Stimulated activated naive CD8-positive, alpha-beta T cell treated with anti-CD3 and anti-CD28 coated beads, Interleukin-15, Interleukin-2, amounts not matched to agents 100 U/mL and 50 U/mL, for 24 hours (primary cell): ENCODE data around the gene SHROOM3.
A peak's percentile ranks its signal among the peaks of the same experiment; 100 is the strongest.

Source experiments
- ATAC-seq: fragments of 150-1000 bp; cut with Tn5 transposase; one replicate; pipeline ENCODE4 v1.10.0; 2021
- DNase-seq: peaks from one replicate; pipeline ENCODE4 v3.0.0; 2021

The SHROOM3 gene

DNA sequence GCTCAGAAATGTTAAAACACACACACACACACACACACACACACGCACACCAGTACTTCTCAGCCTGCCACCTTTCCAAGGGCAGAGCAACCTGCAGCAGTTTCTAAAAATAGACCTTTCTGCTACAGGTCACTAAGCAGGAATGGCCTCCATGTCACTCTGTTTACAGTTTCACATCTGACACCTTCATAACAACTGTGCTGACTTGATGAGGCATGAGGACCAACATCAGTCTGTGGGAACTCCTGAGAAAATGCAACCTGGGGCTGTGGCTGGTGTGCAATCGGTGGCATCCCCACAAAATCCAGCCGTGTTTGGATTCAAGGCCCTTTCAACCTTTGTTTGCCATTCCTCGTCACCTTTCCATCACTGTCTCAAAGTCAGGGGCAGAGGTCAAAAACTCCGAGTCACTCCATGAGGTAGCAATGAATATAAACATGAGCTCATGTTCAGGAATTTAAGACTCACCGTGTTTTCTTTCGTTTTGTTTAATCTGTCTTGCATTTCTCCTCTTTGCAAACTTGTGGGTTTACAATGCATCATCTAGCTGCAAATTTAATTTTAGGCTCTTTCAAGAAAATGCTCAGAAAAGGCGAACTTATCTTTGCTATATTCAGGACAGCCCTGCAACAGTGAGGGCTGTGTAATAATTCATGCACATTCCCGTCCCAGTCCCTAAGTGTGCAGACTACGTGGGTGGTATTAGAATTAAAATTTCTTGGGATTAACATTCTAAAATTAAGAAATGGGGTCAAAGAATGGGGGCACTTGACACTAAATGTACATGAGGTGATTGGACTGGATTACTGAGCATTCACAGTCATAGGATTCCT is 135.3 kb downstream of the SHROOM3 start:
- DNase-seq (no peak), ATAC-seq (no peak)

DNA sequence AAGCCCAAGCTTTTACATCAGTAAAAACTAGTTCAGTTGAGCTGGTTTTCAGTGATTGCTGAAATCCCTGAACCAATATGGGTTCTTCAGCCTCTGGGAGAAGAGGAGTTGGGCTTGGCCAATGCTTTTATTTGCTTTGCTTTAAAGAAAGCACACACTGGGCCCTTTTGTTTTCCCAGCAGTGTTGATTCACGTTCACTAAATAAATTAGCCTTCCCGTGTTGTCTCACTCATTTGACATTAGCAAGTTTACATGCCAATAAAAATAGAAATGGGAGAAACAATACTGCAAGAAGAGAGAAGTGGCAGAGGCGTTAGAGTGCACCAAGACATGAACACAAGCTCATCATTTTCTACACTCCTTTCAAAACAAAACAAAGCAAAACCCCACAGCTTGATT is 136.2 kb downstream of the SHROOM3 start:
- no peak for ATAC-seq

DNA sequence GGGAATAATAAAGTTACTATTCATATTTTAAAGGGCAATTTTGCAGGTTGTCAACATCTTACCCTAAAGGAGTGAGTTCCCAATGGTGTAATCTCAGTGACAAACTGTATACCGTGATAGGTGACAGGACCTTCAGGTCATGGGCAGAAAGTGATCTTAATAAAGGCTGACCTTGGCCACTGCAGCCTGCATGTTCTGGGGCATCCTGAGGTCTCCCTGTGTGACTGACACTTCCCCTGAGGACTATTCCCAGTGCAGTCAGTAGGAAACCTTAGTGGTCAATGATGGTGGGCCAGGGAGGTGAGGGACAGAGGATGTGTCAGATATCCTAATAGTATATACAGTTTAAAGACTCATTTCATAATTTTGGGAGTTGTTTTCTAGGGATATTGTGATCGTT is 137.2 kb downstream of the SHROOM3 start:
- no peak for DNase-seq
- no peak for ATAC-seq

More for the DNA sequence above, 136.2 kb downstream of the SHROOM3 start:
- DNase-seq, result no peak

DNA sequence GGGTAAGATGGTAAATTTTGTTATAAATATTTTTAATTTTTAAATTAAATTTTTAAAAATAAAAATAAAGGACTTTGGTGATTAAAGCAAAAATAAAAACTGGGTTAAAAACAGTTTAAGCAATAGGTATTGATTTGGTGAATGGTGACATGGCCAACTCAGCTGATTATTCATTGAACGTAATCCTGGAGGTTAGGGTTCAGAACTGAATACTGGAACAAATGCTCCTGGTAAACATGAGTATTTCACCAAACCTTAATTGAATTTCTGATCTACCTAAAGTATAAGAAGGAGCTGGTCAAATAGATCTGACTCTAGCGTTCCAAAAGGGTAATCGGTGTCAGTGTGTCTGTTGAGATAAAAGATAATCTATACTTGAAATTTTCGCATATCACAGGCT is 141.8 kb downstream of the SHROOM3 start:
- no peak for DNase-seq
- no peak for ATAC-seq

DNA sequence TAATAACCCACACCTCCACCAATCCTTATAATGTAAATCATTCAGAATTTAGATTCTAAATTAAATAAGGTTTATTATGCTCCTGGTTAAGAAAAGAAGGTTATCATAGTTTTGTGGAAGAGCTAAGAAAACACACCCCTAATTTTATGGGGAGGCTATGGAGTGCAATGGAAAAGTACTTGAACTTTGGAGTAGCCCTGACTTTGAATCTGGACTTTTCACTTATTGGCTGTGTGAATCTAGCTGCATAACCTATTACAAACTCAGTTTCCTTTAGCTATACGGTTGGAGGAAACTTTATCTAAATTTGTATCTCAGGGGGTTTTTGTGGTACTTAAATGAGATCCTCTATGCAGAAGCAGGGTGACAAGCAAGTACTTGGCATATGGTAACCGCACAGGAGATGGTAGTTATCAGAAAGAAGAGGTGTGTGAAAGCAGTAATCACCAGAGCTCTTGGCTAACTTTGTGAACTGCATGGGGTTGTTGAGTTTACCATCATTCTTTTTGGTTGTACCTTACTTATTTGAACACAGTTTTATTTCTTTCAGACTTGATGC is 143.1 kb downstream of the SHROOM3 start:
- ATAC-seq (no peak), DNase-seq (no peak)

DNA sequence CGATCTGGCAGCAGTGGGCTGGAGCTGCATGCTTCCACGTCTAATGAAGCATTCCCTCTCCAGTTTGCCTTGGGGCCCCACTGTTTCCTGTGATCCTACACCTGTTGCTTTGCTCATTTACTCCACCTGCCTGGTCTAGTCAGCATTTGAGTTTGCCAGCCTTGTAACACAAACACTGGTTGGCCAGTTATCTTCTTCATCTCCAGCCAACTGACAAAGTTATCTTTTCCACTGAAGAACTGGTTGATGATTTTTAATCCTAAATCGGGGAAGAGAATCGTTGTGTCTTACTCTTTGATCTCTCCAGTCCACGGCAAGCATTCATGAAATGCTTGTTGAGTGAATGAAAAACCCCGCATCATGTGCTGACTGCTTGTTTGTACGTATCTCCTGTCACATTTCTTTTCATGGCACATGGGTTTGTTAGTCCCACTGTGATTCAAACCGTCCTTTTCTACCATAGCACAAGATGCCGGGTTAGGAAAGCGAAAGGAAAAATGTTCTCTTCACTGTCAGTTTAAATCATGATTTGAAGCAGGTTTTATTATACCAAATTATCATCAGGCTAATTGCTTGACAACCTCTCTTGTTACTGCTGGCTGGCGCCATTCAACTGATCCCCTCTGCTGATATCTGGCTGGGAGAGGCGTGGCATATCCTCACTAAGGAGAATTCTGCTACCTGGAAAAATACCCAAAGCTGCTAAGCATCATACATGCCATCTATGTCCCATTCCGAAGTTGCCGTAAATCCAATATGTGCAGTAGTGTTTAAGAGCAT is 144.8 kb downstream of the SHROOM3 start:
- ATAC-seq (no peak), DNase-seq (no peak)

DNA sequence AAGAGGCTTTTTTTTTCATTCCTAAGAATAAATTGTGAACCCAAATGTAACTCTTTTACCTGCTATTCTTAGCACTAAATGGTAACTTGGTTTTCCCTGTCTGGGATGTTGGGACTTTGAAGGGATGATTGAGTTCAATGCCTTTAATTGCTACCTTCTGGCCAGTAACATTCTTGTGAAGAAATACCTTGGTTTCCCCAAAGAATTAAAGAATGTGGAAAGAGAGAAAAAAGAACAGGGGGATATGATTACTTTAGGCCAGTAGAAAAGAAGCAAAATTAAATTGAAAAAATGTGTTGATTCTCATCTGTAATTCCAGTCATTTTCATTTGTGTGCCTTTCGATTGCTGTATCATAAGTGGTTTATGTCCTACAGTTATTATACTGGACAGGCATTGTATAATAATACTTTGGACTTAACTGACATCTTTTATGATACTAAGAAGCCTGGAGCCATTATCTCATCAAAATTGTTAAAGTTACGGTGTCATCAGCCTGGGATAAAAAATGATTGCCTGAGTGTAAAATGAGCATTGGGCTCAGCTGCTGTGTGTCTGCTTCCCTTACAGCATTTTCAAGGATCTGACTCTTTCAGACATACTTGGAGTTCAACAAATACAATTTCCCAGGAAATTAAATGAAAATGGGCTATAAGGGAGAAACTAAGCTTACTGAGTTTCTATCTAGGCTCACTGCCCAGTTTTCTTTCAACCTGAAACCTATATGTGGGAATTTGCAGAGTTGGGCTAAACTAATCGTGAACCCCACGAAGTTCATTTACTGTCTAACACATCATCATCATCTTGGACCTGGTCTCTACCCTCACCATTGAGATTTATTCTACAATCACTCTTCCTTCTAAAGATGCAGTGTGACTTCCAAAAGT is 146.3 kb downstream of the SHROOM3 start:
- ATAC-seq (no peak), DNase-seq (no peak)

DNA sequence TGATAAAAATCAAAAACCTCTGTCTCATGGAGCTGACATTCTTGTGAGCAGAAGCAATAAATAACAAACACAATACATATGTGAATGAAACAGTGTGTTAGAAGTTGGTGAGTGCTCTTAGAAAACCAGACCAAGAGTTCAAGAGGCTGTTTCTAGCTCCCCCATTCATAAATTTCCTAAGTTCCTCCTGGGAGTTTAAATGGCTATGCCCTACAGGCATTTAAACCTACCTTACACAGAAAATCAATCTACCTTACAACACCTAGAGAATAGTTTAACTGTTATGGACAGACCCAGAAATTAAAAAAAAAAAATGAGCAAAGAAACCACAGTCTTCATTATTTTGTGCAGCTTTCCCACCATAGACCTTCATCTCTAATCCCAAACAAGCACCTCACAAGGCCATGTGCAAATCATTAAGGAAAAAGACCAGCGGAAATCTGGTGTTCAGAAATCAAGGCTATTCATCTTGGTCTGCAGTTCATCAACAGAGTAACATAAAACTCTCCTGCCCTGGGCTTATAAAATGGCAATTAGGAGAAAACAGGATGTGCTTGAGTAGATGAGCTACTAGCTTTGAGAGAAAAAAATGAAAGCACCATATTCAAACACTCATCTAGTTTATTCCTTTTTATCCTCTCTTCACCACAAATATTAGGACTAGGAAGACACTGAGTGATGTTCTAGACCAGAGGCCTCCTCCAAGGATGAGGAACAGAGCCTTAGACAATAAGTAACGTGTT is 147.2 kb downstream of the SHROOM3 start:
- DNase-seq (no peak), ATAC-seq (no peak)

DNA sequence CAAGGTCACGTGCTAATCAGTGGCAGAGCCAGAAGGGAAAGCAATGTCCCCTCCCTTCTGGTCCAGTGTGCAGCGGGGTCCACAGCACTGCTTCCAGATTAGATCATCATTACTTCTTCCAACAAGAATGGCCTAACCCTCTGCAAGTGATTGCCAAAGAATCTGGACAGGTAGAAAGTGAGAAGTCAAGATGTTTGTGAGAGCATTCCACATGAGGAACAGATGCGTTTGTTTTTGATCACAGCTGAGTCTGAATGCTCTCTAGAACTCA is 147.7 kb downstream of the SHROOM3 start:
- DNase-seq, result no peak
- no peak for ATAC-seq

DNA sequence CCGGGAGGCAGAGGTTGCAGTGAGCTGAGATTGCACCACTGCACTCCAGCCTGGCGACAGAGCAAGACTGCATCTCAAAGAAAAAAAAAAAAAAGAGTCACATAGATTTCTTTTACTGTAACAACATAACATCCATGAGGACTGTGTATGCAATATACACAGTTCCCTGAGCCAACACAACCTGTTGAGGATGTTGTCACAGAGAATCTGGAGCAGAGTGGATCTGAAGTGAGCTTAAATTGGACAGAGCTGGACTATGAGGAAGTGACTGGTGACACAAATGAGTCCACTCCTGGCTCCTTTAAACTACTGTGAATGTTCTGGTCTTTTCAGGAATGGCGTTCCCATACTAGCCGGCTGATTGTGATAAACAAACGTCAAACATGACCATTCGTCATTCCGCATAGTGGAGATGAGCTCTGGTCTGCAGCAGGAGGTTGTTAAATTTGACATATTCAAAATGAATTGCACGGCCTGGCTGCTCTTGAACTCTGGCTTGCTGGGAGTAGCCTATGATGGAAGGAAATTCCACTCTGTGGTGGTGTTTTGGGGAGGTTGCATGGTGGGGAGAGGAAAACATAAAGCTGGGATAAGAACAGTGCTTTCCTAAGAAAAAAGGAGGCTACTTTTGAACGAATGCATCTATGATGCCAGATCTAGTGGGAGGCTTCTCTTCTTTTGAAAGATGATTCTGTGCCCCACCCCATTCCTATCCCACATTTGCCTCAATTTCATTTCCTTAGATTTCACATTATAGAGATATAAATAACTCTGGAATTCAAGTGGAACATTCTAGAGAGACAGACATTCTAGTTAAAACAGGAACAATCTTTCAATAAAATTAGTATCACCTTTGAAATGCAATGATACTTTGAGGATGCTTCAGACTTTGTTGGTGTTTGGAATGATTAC is 149.5 kb downstream of the SHROOM3 start:
- DNase-seq, result no peak
- ATAC-seq, result no peak

DNA sequence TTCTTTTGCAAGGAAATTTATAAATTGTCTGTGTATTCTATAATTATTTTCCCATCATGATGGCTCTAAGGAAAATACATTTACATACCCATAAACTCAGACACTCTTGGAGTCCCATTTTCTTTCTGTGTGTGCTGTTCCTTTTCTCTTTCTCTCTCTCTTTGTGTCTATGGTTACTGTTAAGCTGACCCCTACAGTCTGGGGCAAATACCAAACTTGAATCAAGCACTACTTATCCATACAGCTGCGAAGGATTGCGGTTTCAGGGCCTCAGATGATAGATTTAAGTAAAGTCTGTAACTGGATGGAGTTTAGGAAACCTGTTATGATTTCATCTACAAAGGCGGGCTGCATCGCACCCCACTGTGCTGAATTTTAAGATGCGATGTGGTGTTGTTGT is 150.2 kb downstream of the SHROOM3 start:
- ATAC-seq, result no peak
- DNase-seq, result no peak

DNA sequence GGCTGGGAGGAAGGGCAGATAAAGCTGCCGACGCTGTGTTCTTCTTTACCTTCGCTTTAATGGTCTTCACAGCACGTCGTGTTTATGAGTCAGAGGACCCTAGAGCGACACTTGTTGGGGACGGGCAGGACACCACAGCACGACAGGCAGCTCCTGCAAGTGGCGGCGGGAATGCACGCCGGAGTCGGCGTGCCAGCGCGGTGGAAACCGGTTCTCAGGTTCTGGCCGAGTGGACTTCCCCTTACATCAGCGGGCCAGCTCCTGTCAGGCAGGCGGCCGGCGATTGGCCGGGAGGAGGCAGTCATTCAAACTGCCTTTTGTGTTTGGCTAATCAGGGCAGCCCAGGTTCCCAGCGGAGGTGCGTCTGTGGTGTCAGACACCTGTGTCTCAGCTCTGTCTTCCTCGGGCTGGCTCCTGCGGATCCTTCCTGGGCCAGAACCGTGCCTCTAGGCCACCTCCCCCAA is 150.9 kb downstream of the SHROOM3 start:
- DNase-seq, result peak; percentile 37

DNA sequence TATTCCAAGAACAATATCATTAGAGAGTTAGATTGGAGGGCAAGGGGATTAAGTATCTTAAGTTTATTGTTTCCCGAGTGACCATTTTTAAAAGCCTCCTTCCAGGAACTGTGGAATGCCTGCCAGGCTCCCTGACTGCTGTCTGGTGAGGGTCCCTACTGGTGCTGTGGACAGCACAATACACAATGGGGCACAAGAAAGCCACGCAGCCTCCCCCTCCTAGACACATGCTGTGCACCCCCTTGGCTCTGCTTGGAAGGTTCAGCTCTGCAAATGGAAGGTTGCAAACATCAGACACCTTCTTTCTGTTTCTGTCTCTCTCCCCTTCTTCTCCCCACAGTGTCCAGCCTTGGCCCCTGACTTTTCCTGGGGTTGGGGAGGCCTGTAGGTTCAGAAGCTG is 153.2 kb downstream of the SHROOM3 start:
- DNase-seq (no peak), ATAC-seq (no peak)

More for the DNA sequence above, 150.9 kb downstream of the SHROOM3 start:
- ATAC-seq, result peak; percentile 81

DNA sequence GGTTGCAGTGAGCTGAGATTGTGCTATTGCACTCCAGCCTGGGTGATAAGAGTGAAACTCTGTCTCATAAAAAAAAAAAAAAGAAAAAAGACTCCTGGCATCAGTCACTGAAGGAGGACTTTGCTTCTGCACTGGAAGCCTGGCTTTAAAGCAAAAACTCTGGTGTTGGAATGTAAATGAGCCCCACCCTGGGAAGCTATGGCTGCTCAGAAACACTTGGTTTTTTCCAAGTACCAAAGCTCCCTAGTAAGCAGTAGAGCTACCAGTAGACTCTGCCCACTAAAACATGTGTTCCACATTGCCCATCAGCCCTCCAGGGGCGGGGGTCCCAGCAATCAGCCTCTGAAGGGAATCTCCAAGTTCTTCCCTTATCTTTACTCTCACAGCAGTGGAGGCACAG is 154.4 kb downstream of the SHROOM3 start:
- ATAC-seq, result no peak
- no peak for DNase-seq

DNA sequence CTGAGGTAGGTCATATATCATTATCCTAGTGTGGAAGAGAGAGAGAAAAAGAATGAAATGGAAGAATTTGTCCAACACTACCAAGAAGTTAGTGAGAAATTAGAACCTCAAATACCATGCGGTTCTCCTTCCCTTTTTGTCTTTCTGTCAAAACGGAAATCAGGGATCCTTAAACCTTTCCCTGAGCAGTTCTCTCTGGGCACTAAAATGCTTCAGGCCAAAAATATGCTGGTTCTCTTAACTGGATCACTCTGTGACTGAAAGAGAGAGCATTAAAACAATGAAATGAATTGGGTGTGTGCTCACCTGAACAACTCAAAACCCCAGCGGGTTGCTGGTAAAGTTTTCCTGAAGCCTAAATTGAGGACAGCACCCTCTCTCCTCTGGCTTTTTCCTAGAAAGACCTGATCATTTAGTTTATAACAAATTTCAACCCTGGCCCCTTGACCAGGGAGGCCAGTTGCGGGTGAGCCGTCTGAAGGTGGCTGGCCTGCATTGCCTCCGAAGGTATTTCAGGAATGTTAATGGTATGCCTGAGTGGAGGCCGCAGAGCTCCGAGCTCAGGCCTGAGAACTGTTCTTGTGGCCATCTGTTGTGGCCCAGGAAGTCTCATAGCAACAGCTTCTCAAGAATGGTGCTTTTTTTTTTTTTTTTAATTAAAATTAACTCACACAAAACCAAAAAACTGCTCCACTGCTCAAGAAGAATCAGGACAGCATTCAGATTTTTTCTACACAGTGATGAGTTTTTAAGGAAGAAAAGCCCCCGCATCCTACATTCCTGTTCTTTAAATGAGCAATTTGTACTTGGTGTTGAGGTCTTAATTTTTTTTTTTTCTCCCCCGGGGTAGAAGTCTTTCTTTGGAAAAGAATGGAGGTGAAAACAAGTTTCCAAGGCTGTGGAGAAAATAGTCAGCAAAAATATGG is 155.1 kb downstream of the SHROOM3 start:
- ATAC-seq (no peak), DNase-seq (no peak)

DNA sequence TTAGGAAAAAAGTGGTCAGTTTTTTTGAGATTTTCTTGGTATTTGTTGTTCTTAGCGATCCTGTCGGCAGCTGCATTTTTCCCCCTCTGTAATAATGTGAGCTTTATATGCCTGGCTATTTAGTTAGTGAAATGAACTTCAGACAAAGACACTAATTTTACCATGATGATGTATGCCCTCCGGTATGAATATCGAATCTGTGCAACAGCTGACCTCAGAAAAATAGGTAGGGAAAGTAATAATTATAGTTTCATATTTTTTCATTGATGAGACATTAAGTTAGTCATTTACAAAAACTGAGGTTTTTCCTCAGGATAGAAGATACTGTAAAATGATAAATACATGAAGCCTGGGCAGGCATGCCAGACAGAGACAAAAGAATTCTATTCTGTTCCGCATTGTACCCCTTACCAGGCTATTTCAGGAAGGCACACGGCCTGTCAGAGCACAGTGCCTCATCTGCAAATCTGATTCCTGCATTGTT is 155.8 kb downstream of the SHROOM3 start:
- ATAC-seq, result no peak
- no peak for DNase-seq

DNA sequence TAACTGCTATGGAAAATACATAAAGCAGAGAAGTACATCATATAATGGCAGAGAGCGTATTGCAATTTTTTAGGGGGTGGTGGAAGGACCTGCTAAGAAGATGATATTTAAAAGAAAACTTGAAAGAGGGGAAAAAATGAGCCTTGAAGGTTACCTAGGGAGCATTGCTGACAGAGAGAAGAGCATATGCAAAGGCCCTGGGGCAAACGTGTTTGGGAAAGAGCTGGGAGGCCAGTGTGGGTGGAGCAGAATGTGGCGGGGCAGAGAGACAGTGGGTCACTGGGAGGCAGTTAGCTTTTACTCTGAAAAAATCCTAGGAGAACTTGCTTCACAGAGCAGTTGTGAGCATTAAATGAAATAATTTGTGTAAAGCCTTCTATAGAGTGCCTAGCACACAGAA is 157.0 kb downstream of the SHROOM3 start:
- ATAC-seq (no peak), DNase-seq (no peak)

DNA sequence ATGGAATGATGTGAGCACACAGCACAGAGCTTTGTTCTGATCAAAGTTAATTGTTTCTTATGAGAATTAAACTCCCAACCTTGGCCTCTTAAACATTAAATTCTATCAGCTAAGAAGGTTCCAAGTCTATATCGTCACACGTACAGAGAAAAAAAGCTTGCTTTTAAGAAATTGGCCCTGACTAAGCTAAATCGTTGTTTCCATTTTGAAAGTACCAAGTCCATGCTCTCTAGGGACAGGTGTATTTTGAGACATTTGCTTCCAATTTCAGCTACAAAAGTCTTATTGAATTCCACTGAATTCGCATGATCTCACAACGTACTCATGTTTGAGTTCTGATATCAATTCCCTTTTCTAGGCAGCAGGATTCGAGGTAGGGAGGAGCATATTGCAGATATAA is 157.4 kb downstream of the SHROOM3 start:
- DNase-seq, result no peak

DNA sequence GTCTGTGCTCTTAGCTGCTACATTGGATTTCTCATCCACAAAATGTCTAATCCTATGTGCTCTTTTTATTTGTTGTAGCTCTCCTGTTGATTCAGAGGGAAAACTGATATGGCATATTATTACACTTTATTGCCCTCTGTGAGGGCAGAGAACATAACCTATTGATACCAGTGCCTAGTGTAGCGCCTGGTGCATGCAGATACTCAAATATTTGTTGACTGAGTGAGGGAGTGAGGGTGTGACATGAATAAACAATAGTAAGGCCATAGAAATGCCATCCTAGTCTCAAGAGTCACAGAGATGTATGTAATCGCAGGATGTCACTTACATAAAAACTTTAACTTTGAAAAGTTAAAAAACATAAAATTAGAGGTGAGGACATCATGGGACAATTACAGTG is 159.1 kb downstream of the SHROOM3 start:
- no peak for DNase-seq
- no peak for ATAC-seq

More for the DNA sequence above, 157.4 kb downstream of the SHROOM3 start:
- no peak for ATAC-seq
